SH-SY5Y (cell line): ENCODE data around the gene ACSL3.

Source experiments
- GATA2 ChIP-seq: IDR thresholded peaks from 2 replicates; pipeline ENCODE4 v1.6.1; 2011; ENCODE audit warnings: mild to moderate bottlenecking, low read depth, low read length
- GATA3 ChIP-seq: IDR thresholded peaks from 2 replicates; pipeline ENCODE4 v1.6.1; 2011; ENCODE audit warnings: low read depth, mild to moderate bottlenecking, low read length, moderate library complexity

- TF ChIP-seq GATA2: no peak
- no peak for TF ChIP-seq GATA3
These were observed 59.9 kb downstream of the ACSL3 start for GRCh38 chr2:222920657-222921186.
